ENCODE measurements around the gene RBFOX2. TPM values are rescaled to one million over a fixed set of nuclear protein-coding genes. Genes with fewer than 3 reads are reported as not detected.
A peak's percentile ranks its signal among the peaks of the same experiment; 100 is the strongest.

RBFOX2 gene
- total RNA-seq, 1 donor from 2014 or later, result 70.0 TPM

GRCh38 chr22:35743326-35743860, 285.2 kb downstream of the RBFOX2 start:
- DNase-seq (ENCODE audit: extremely low spot score in 2 of 2), result no peak
- no peak for TF ChIP-seq POLR2AphosphoS5 (IDR thresholded peaks at IDR 0.05; ENCODE audit: insufficient read depth in 1 of 2, low read depth in 1 of 2)
- TF ChIP-seq CTCF (IDR thresholded peaks at IDR 0.05), result no peak
- no peak for TF ChIP-seq POLR2A (IDR thresholded peaks at IDR 0.05)
- Histone ChIP-seq H3K36me3 (peaks cover 0 to 19% of the 10 kb centered on the region in 2 donors), H3K27ac (no peak overlapping the region), H3K27me3 (no peaks in the 10 kb centered on the region), H3K9me3 (no peaks in the 10 kb centered on the region), H3K4me1 (no peaks in the 10 kb centered on the region), H3K4me3 (no peak overlapping the region)
- intact Hi-C loops (cut with DNase I), result no loop called here

- H3K27ac ChIP-seq, result peak overlapping the region; percentile 38
These were observed 286.1 kb downstream of the RBFOX2 start for GRCh38 chr22:35742342-35743100.

GRCh38 chr22:35740616-35741015, 288.0 kb downstream of the RBFOX2 start:
- H3K4me3 ChIP-seq, result no peak overlapping the region
- H3K27me3 ChIP-seq, result no peaks in the 10 kb centered on the region
- DNase-seq (ENCODE audit: extremely low spot score in 2 of 2), result no peak
- no peaks in the 10 kb centered on the region for H3K4me1 ChIP-seq
- TF ChIP-seq POLR2A (IDR thresholded peaks at IDR 0.05) (no peak), POLR2AphosphoS5 (IDR thresholded peaks at IDR 0.05; ENCODE audit: insufficient read depth in 1 of 2, low read depth in 1 of 2) (no peak), CTCF (IDR thresholded peaks at IDR 0.05) (no peak)
- peaks cover 0 to 12% of the 10 kb centered on the region in 2 donors for H3K36me3 ChIP-seq
- intact Hi-C loops (cut with DNase I), result no loop called here
- no peaks in the 10 kb centered on the region for H3K9me3 ChIP-seq
- no peak overlapping the region for H3K27ac ChIP-seq

More at GRCh38 chr22:35742342-35743100, 286.1 kb downstream of the RBFOX2 start:
- Histone ChIP-seq H3K4me3 (no peak overlapping the region), H3K27me3 (no peaks in the 10 kb centered on the region), H3K9me3 (no peaks in the 10 kb centered on the region), H3K4me1 (no peaks in the 10 kb centered on the region), H3K36me3 (peaks cover 0 to 19% of the 10 kb centered on the region in 2 donors)
- no peak for TF ChIP-seq POLR2A (IDR thresholded peaks at IDR 0.05)
- no peak for TF ChIP-seq CTCF (IDR thresholded peaks at IDR 0.05)
- TF ChIP-seq POLR2AphosphoS5 (IDR thresholded peaks at IDR 0.05; ENCODE audit: insufficient read depth in 1 of 2, low read depth in 1 of 2), result no peak
- intact Hi-C loops (cut with DNase I), result no loop called here
- DNase-seq (ENCODE audit: extremely low spot score in 2 of 2), result no peak

- H3K4me3 ChIP-seq, result no peak overlapping the region
- no peak overlapping the region for H3K27ac ChIP-seq
- no peak for TF ChIP-seq CTCF (IDR thresholded peaks at IDR 0.05)
- TF ChIP-seq POLR2A (IDR thresholded peaks at IDR 0.05), result no peak
- no peak for TF ChIP-seq POLR2AphosphoS5 (IDR thresholded peaks at IDR 0.05; ENCODE audit: insufficient read depth in 1 of 2, low read depth in 1 of 2)
- no peak for DNase-seq (ENCODE audit: extremely low spot score in 2 of 2)
- intact Hi-C loops (cut with DNase I), result no loop called here
- no peaks in the 10 kb centered on the region for H3K27me3 ChIP-seq
- H3K9me3 ChIP-seq, result no peaks in the 10 kb centered on the region
- H3K36me3 ChIP-seq, result peaks cover 0 to 11% of the 10 kb centered on the region in 2 donors
- H3K4me1 ChIP-seq, result no peaks in the 10 kb centered on the region
These were observed 288.7 kb downstream of the RBFOX2 start for GRCh38 chr22:35739931-35740380.
